Thyroid gland (tissue), 4 donors: Measurements from ENCODE around the gene SLC29A4.
"Not testable (repeated sequence)": the region's sequence is repeated elsewhere in the genome, so short reads cannot be mapped to it uniquely, and the experiment has no call there.

ENCODE experiments used
- CTCF ChIP-seq, 6 experiments: fragments of 200-600 bp in 3 of 6; fragments of 450-650 bp in 3 of 6; sonication (generic) in 3 of 6; IDR thresholded peaks; one replicate each; pipeline ENCODE4 v1.5.1; 2016 to 2019; ENCODE audit warnings: antibody characterized with exemption in 6 of 6, mild to moderate bottlenecking in 2 of 6, inconsistent platforms in 1 of 6, moderate library complexity in 1 of 6
- POLR2A ChIP-seq, 2 donors: fragments of 450-650 bp; IDR thresholded peaks; one replicate each; pipeline ENCODE4 v1.6.1; 2017; ENCODE audit warnings: antibody characterized with exemption in 2 of 2, mild to moderate bottlenecking in 2 of 2, moderate library complexity in 1 of 2

GRCh38 chr7:5281598-5282500, 894 bp upstream of the SLC29A4 start:
- not testable (repeated sequence) for TF ChIP-seq POLR2A, CTCF (IDR thresholded peaks at IDR 0.05)
